SH-SY5Y (cell line): Measurements from ENCODE around the gene PGLYRP4.

ENCODE experiments used
- GATA2 ChIP-seq: IDR thresholded peaks from 2 replicates; pipeline ENCODE4 v1.6.1; 2011; ENCODE audit warnings: mild to moderate bottlenecking, low read depth, low read length
- GATA3 ChIP-seq: IDR thresholded peaks from 2 replicates; pipeline ENCODE4 v1.6.1; 2011; ENCODE audit warnings: low read depth, mild to moderate bottlenecking, low read length, moderate library complexity

DNA sequence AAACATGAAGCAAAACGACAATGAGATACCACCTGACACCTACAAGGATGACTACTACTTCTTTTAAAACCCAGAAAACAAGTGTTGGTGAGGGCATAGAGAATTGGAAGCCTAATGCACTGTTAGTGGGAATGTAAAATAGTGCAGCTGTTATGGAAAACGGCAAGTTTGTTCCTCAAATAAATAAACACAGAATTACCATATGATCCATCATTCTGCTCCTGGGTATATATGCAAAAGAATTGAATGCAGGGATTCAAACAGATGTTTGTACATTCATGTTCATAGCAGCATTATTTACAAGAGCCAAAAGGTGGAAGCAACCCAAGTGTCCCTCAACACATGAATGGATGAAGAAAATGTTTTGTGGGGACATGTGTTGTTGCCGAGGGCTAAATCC is 43.6 kb upstream of the PGLYRP4 start:
- TF ChIP-seq GATA3: no peak
- no peak for TF ChIP-seq GATA2
